Caco-2 (cell line): ENCODE data around the gene HK2. TPM values are rescaled to one million over a fixed set of nuclear protein-coding genes. Genes with fewer than 3 reads are reported as not detected.

ENCODE experiments used
- BruUV-seq: library from RNA; stranded (reverse); fragments of 400-500 nt; replicated peaks from 2 replicates; lab custom pipeline; 2021; lab: Mats Ljungman, UMichigan
- CTCF ChIA-PET: fragments of 300-600 bp; sonication (Branson Sonifier 250); formaldehyde crosslinking; loops from one replicate; lab custom pipeline; 2022; ENCODE audit warnings: antibody characterized with exemption; lab: Charles Lee
- POLR2A ChIA-PET: fragments of 300-600 bp; sonication (Branson Sonifier 250); formaldehyde crosslinking; loops from one replicate; lab custom pipeline; 2022; ENCODE audit warnings: antibody characterized with exemption; lab: Charles Lee
- DNase-seq, 2 experiments: peaks; one replicate each; pipeline versions ENCODE4 v3.0.0 to v3.0.0-alpha.2; 2020 to 2022
- H3K27me3 ChIP-seq: replicated peaks from 2 replicates; pipeline ENCODE4 v1.6.0; 2011; ENCODE audit warnings: low read length; ENCODE audit not compliant: control insufficient read depth, insufficient read depth
- H3K36me3 ChIP-seq: 2 replicates; pipeline ENCODE4 v1.5.1; 2011; ENCODE audit warnings: low read length; ENCODE audit not compliant: control insufficient read depth, insufficient read depth
- H3K4me1 ChIP-seq: fragments of 250-450 bp; sonication (Bioruptor Pico); 2 replicates; pipeline ENCODE4 v1.5.1; 2020; ENCODE audit warnings: mild to moderate bottlenecking
- H3K4me3 ChIP-seq: 2 replicates; pipeline ENCODE4 v1.5.1; 2011; ENCODE audit warnings: low read depth, mild to moderate bottlenecking, control low read depth, low read length
- H3K9me3 ChIP-seq: fragments of 250-450 bp; sonication (Bioruptor Pico); 2 replicates; pipeline ENCODE4 v1.5.1; 2020; ENCODE audit warnings: mild to moderate bottlenecking, moderate library complexity
- H3K27ac Mint-ChIP-seq: one replicate; pipeline ENCODE4 v1.8.0; 2022; ENCODE audit warnings: mixed read lengths; ENCODE audit not compliant: unreplicated experiment
- H3K27me3 Mint-ChIP-seq: one replicate; pipeline ENCODE4 v1.8.0; 2022; ENCODE audit warnings: mixed read lengths; ENCODE audit not compliant: insufficient read depth, unreplicated experiment
- H3K36me3 Mint-ChIP-seq: one replicate; pipeline ENCODE4 v1.8.0; 2022; ENCODE audit warnings: mild to moderate bottlenecking, mixed read lengths; ENCODE audit not compliant: insufficient read depth, unreplicated experiment
- H3K4me1 Mint-ChIP-seq: one replicate; pipeline ENCODE4 v1.8.0; 2022; ENCODE audit warnings: low read depth, mixed read lengths; ENCODE audit not compliant: unreplicated experiment
- H3K4me3 Mint-ChIP-seq: one replicate; pipeline ENCODE4 v1.8.0; 2022; ENCODE audit warnings: mild to moderate bottlenecking, moderate library complexity, mixed read lengths; ENCODE audit not compliant: unreplicated experiment
- H3K9me3 Mint-ChIP-seq: one replicate; pipeline ENCODE4 v1.8.0; 2022; ENCODE audit warnings: mixed read lengths; ENCODE audit not compliant: unreplicated experiment
- CTCF ChIP-seq, 2 experiments: fragments of 200-600 bp in 1 of 2; IDR thresholded peaks; 1 replicate in 1 of 2; 2 replicates in 1 of 2; pipeline versions ENCODE4 v1.5.1 to v1.8.0; 2011 to 2022; ENCODE audit warnings: antibody characterized with exemption in 1 of 2, control low read depth in 1 of 2, inconsistent platforms in 1 of 2, low read depth in 1 of 2, low read length in 1 of 2, mild to moderate bottlenecking in 1 of 2, moderate library complexity in 1 of 2; ENCODE audit not compliant: insufficient read depth in 1 of 2, severe bottlenecking in 1 of 2, unreplicated experiment in 1 of 2
- intact Hi-C: fragments of 100-400 bp; cut with micrococcal nuclease; formaldehyde crosslinking; loops from one replicate; pipeline ENCODE4 v1.10.0; 2022; ENCODE audit not compliant: unreplicated experiment
- total RNA-seq: library from RNA; stranded (reverse); gene quantifications from 2 replicates; pipeline ENCODE4 v1.2.3, GENCODE V29; 2022

HK2 gene
- total RNA-seq, 1 experiment from 2014 or later, result 19.9 TPM

DNA sequence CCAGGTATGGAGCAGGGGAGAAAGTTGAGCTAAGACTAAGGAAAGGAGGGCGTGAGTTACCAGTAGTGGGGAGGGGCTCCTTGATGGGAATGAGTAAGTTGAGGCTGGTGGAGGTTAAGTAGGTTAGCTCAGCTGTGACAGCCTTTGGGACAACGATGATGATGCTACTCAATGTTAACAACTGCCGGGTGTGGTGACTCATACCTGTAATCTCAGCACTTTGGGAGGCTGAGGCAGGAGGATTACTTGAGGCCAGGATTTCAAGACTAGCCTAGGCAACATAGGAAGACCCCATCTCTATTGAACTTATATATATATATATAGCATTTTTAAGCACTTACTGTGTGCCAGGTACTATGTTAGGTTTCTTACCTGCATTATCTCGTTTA is 48.4 kb downstream of the HK2 start:
- H3K4me1 Mint-ChIP-seq, result no peaks in the 10 kb centered on the region
- H3K9me3 ChIP-seq, result no peaks in the 10 kb centered on the region
- H3K36me3 ChIP-seq, result peaks cover 3% of the 10 kb centered on the region
- H3K27me3 ChIP-seq, result no peaks in the 10 kb centered on the region
- POLR2A ChIA-PET, result no interaction called here
- no peak for DNase-seq
- CTCF ChIA-PET, result no interaction called here
- peaks cover 5% of the 10 kb centered on the region for H3K36me3 Mint-ChIP-seq
- H3K27me3 Mint-ChIP-seq, result no peaks in the 10 kb centered on the region
- no peaks in the 10 kb centered on the region for H3K4me1 ChIP-seq
- no peak for TF ChIP-seq CTCF (IDR thresholded peaks at IDR 0.05; ENCODE audit: insufficient read depth in 1 of 2, low read depth in 1 of 2, low read length in 1 of 2, severe bottlenecking in 1 of 2, unreplicated experiment in 1 of 2)
- no peaks in the 10 kb centered on the region for H3K9me3 Mint-ChIP-seq
- no TSS peak for BruUV-seq
- no peak overlapping the region for H3K27ac Mint-ChIP-seq
- H3K4me3 Mint-ChIP-seq, result no peak overlapping the region
- intact Hi-C loops, result no loop called here
- no peak overlapping the region for H3K4me3 ChIP-seq

- no peaks in the 10 kb centered on the region for H3K27me3 ChIP-seq
- intact Hi-C loops, result no loop called here
- no peak overlapping the region for H3K4me3 ChIP-seq
- H3K4me1 Mint-ChIP-seq, result no peaks in the 10 kb centered on the region
- H3K9me3 Mint-ChIP-seq, result no peaks in the 10 kb centered on the region
- no peak for DNase-seq
- no peak for TF ChIP-seq CTCF (IDR thresholded peaks at IDR 0.05; ENCODE audit: insufficient read depth in 1 of 2, low read depth in 1 of 2, low read length in 1 of 2, severe bottlenecking in 1 of 2, unreplicated experiment in 1 of 2)
- POLR2A ChIA-PET, result no interaction called here
- H3K36me3 Mint-ChIP-seq, result peaks cover 5% of the 10 kb centered on the region
- no peaks in the 10 kb centered on the region for H3K4me1 ChIP-seq
- H3K36me3 ChIP-seq, result peaks cover 3% of the 10 kb centered on the region
- H3K27ac Mint-ChIP-seq, result no peak overlapping the region
- no peaks in the 10 kb centered on the region for H3K9me3 ChIP-seq
- CTCF ChIA-PET, result interaction anchor here (0.6 kb wide), 1 partner anchor 48 kb away, joined by 6 read pairs; no protein-coding TSS in a partner anchor
- H3K4me3 Mint-ChIP-seq, result no peak overlapping the region
- BruUV-seq, result no TSS peak
- H3K27me3 Mint-ChIP-seq, result no peaks in the 10 kb centered on the region
These were observed 49.1 kb downstream of the HK2 start for GRCh38 chr2:74883011-74883410.

- no TSS peak for BruUV-seq
- Mint-ChIP-seq H3K27me3 (no peaks in the 10 kb centered on the region), H3K4me3 (no peak overlapping the region), H3K4me1 (no peaks in the 10 kb centered on the region), H3K9me3 (no peaks in the 10 kb centered on the region), H3K27ac (no peak overlapping the region), H3K36me3 (peaks cover 5% of the 10 kb centered on the region)
- H3K4me3 ChIP-seq, result no peak overlapping the region
- no peak for TF ChIP-seq CTCF (IDR thresholded peaks at IDR 0.05; ENCODE audit: insufficient read depth in 1 of 2, low read depth in 1 of 2, low read length in 1 of 2, severe bottlenecking in 1 of 2, unreplicated experiment in 1 of 2)
- H3K36me3 ChIP-seq, result peaks cover 3% of the 10 kb centered on the region
- ChIA-PET CTCF (interaction anchor here (0.5 to 0.6 kb wide), 2 partner anchors 153 to 317 kb away, joined by 3 read pairs; no protein-coding TSS in a partner anchor), POLR2A (interaction anchor here (0.5 kb wide), 1 partner anchor 245 kb away, joined by 4 read pairs; no protein-coding TSS in a partner anchor)
- intact Hi-C loops, result no loop called here
- H3K9me3 ChIP-seq, result no peaks in the 10 kb centered on the region
- DNase-seq, result no peak
- no peaks in the 10 kb centered on the region for H3K4me1 ChIP-seq
- no peaks in the 10 kb centered on the region for H3K27me3 ChIP-seq
These were observed 50.3 kb downstream of the HK2 start for GRCh38 chr2:74884118-74884762.
